Breast epithelium (tissue), 3 donors: Measurements from ENCODE around the gene ABHD2.

Source experiments
- POLR2A ChIP-seq: fragments of 450-650 bp; IDR thresholded peaks from one replicate; pipeline ENCODE4 v1.6.1; 2016; ENCODE audit warnings: antibody characterized with exemption, mild to moderate bottlenecking, moderate library complexity
- POLR2AphosphoS5 ChIP-seq, 3 donors: sonication (generic); formaldehyde crosslinking; IDR thresholded peaks; one replicate each; pipeline ENCODE4 v1.6.1; 2017; ENCODE audit warnings: antibody characterized with exemption in 3 of 3
- TF ChIP-seq, protein P1 (sequence below), 3 donors: fragments of 450-650 bp; IDR thresholded peaks; one replicate each; pipeline ENCODE4 v1.5.1; 2016 to 2017; ENCODE audit warnings: antibody characterized with exemption in 3 of 3, mild to moderate bottlenecking in 3 of 3, moderate library complexity in 3 of 3

DNA sequence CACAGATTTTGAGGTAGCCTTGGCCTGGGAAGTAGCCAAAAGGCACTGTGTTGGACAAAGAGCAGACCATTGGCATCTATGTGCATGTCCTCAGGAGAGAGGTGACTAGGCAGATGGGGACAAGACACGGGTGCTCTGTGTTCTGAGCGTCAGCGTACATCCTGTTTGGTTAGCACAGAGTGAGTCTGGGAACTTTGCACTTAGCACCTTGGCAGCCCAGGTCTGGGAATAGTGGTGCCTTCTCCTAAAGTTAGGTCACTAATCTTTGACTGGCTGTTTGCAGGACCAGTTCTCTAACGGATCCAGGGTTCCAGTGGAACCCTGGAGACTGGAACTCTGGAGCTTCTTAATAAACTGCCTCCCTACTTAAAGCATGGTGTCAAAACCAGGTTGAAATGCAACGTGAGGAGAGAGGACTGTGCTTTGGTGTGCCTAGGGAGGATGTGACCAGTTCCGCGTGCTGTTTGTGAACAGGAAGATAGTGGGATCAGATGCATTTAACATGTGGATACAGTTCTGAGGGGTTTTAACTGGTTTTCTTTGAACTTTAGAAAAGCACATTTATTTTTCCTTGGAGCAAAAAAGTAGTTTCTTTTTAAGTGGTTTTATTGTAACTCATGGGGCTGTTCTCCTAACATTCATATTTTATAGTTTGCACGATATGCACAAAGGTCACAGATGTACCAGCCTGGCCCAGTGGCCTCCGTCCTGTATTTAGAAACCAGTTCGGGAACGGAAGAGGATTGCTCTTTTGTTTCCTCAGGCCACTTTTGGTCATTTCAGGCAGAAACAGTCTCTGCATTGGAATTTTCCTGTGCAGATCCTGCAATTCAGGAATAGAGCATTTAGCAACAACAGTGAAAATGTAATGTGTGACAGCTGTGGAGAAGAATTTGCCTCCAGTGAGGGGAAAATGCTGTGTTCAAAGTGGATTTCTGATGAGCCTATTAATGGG, 48.8 kb downstream of the ABHD2 start:
- TF ChIP-seq POLR2A, result no peak
- TF ChIP-seq, protein P1, sequence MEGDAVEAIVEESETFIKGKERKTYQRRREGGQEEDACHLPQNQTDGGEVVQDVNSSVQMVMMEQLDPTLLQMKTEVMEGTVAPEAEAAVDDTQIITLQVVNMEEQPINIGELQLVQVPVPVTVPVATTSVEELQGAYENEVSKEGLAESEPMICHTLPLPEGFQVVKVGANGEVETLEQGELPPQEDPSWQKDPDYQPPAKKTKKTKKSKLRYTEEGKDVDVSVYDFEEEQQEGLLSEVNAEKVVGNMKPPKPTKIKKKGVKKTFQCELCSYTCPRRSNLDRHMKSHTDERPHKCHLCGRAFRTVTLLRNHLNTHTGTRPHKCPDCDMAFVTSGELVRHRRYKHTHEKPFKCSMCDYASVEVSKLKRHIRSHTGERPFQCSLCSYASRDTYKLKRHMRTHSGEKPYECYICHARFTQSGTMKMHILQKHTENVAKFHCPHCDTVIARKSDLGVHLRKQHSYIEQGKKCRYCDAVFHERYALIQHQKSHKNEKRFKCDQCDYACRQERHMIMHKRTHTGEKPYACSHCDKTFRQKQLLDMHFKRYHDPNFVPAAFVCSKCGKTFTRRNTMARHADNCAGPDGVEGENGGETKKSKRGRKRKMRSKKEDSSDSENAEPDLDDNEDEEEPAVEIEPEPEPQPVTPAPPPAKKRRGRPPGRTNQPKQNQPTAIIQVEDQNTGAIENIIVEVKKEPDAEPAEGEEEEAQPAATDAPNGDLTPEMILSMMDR (IDR thresholded peaks at IDR 0.05), result no peak
- no peak for TF ChIP-seq POLR2AphosphoS5 (IDR thresholded peaks at IDR 0.05)
